Keratinocyte (primary cell): ENCODE results near the gene PPP1R16B.

Source experiments
- EZH2 ChIP-seq: IDR thresholded peaks from one replicate; pipeline ENCODE4 v1.6.1; 2012; ENCODE audit warnings: inconsistent platforms, mild to moderate bottlenecking, low read length, moderate library complexity
- TF ChIP-seq, protein P1 (sequence below), 3 experiments: IDR thresholded peaks in 1 of 3; conservative IDR thresholded peaks in 1 of 3; optimal IDR thresholded peaks in 1 of 3; 2 replicates in 2 of 3; 3 replicates in 1 of 3; pipeline versions ENCODE3 to v1.5.1; 2011; ENCODE audit warnings: low read length in 3 of 3, mild to moderate bottlenecking in 3 of 3, moderate library complexity in 2 of 3, control low read depth in 1 of 3, inconsistent platforms in 1 of 3; ENCODE audit not compliant: insufficient read depth in 2 of 3; ENCODE audit errors: extremely low read depth in 1 of 3

DNA sequence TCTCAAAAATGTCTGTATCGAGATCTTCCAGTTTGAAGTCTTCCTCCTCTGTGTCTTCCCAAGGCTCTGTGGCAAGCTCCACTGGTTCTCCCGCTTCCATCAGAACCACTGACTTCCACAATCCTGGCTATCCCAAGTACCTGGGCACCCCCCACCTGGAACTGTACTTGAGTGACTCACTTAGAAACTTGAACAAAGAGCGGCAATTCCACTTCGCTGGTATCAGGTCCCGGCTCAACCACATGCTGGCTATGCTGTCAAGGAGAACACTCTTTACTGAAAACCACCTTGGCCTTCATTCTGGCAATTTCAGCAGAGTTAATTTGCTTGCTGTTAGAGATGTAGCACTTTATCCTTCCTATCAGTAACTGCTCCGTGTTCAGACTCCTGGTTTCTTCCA is 146.7 kb downstream of the PPP1R16B start:
- no peak for TF ChIP-seq EZH2
- TF ChIP-seq, protein P1, sequence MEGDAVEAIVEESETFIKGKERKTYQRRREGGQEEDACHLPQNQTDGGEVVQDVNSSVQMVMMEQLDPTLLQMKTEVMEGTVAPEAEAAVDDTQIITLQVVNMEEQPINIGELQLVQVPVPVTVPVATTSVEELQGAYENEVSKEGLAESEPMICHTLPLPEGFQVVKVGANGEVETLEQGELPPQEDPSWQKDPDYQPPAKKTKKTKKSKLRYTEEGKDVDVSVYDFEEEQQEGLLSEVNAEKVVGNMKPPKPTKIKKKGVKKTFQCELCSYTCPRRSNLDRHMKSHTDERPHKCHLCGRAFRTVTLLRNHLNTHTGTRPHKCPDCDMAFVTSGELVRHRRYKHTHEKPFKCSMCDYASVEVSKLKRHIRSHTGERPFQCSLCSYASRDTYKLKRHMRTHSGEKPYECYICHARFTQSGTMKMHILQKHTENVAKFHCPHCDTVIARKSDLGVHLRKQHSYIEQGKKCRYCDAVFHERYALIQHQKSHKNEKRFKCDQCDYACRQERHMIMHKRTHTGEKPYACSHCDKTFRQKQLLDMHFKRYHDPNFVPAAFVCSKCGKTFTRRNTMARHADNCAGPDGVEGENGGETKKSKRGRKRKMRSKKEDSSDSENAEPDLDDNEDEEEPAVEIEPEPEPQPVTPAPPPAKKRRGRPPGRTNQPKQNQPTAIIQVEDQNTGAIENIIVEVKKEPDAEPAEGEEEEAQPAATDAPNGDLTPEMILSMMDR (optimal IDR thresholded peaks at IDR 0.05 in 1 of 3, IDR thresholded peaks at IDR 0.05 in 1 of 3, conservative IDR thresholded peaks at IDR 0.05 in 1 of 3; ENCODE audit: extremely low read depth in 1 of 3, insufficient read depth in 2 of 3, low read length in 3 of 3), result no peak
